HUES64 (cell line): ENCODE measurements around the gene RPL10A.
A peak's percentile ranks its signal among the peaks of the same experiment; 100 is the strongest.

Experiments used
- H3K27ac ChIP-seq: 2 replicates; pipeline ENCODE4 v1.7.0; 2013; ENCODE audit warnings: low read depth, low read length, inconsistent platforms
- H3K27me3 ChIP-seq: 2 replicates; pipeline ENCODE4 v1.6.1; 2013; ENCODE audit warnings: mild to moderate bottlenecking, low read length; ENCODE audit not compliant: insufficient read depth
- H3K36me3 ChIP-seq: 2 replicates; pipeline ENCODE4 v1.6.1; 2013; ENCODE audit warnings: mild to moderate bottlenecking, low read length; ENCODE audit not compliant: insufficient read depth
- H3K4me1 ChIP-seq: 2 replicates; pipeline ENCODE4 v1.6.1; 2013; ENCODE audit warnings: mild to moderate bottlenecking, low read length, moderate library complexity; ENCODE audit not compliant: insufficient read depth
- H3K4me3 ChIP-seq: 2 replicates; pipeline ENCODE4 v1.5.1; 2013; ENCODE audit warnings: mild to moderate bottlenecking, low read length, moderate library complexity
- H3K9ac ChIP-seq: 2 replicates; pipeline ENCODE4 v1.6.1; 2013; ENCODE audit warnings: mild to moderate bottlenecking, low read depth, low read length
- H3K9me3 ChIP-seq: 2 replicates; pipeline ENCODE4 v1.6.1; 2013; ENCODE audit warnings: low read depth, low read length; ENCODE audit not compliant: insufficient read depth
- WGBS: fragments of 150-250, 120-280 bp; methylation state at CpG from one replicate; pipeline ENCODE4 v1.1.7; 2013; ENCODE audit warnings: missing lambda C conversion rate; 5-methylcytosine and 5-hydroxymethylcytosine counted together

The RPL10A gene

GRCh38 chr6:35501784-35502183 lies 33.6 kb downstream of the RPL10A start:
- WGBS, result 97% methylated on average over 2 of the region's 2 CpGs
- no peak overlapping the region for H3K27ac ChIP-seq

GRCh38 chr6:35503534-35503933 lies 35.3 kb downstream of the RPL10A start:
- Histone ChIP-seq H3K27me3 (peaks cover 4% of the 10 kb centered on the region), H3K36me3 (no peaks in the 10 kb centered on the region), H3K27ac (no peak overlapping the region), H3K9ac (no peak overlapping the region), H3K4me1 (peaks cover 24% of the 10 kb centered on the region), H3K9me3 (no peaks in the 10 kb centered on the region), H3K4me3 (no peak overlapping the region)
- 90% methylated on average over 15 of the region's 15 CpGs for WGBS

More at GRCh38 chr6:35501784-35502183, 33.6 kb downstream of the RPL10A start:
- no peaks in the 10 kb centered on the region for H3K36me3 ChIP-seq
- H3K9ac ChIP-seq, result no peak overlapping the region
- no peak overlapping the region for H3K4me3 ChIP-seq
- no peaks in the 10 kb centered on the region for H3K9me3 ChIP-seq
- H3K27me3 ChIP-seq, result peaks cover 8% of the 10 kb centered on the region
- peaks cover 18% of the 10 kb centered on the region for H3K4me1 ChIP-seq

- Histone ChIP-seq H3K4me3 (peak overlapping the region; percentile 27), H3K27me3 (no peaks in the 10 kb centered on the region; the same call in 1 of the 2 replicates), H3K4me1 (peaks cover 20% of the 10 kb centered on the region; the same call in 1 of the 2 replicates), H3K9me3 (no peaks in the 10 kb centered on the region), H3K9ac (no peak overlapping the region), H3K27ac (no peak overlapping the region), H3K36me3 (no peaks in the 10 kb centered on the region)
- 40% methylated on average over 21 of the region's 21 CpGs for WGBS
Measured at GRCh38 chr6:35505999-35506412, 37.8 kb downstream of the RPL10A start.

- Histone ChIP-seq H3K4me1 (peaks cover 20% of the 10 kb centered on the region; the same call in 1 of the 2 replicates), H3K9ac (no peak overlapping the region), H3K27me3 (no peaks in the 10 kb centered on the region; the same call in 1 of the 2 replicates), H3K9me3 (no peaks in the 10 kb centered on the region), H3K36me3 (no peaks in the 10 kb centered on the region), H3K4me3 (no peak overlapping the region), H3K27ac (no peak overlapping the region)
- 100% methylated on average over 3 of the region's 3 CpGs for WGBS
Measured at GRCh38 chr6:35506536-35506935, 38.3 kb downstream of the RPL10A start.

GRCh38 chr6:35507221-35507620 lies 39.0 kb downstream of the RPL10A start:
- H3K27me3 ChIP-seq, result no peaks in the 10 kb centered on the region; the same call in 1 of the 2 replicates
- no peaks in the 10 kb centered on the region for H3K9me3 ChIP-seq
- 82% methylated on average over 2 of the region's 2 CpGs for WGBS

GRCh38 chr6:35508027-35508426 lies 39.8 kb downstream of the RPL10A start:
- H3K4me3 ChIP-seq, result no peak overlapping the region
- H3K27me3 ChIP-seq, result no peaks in the 10 kb centered on the region; the same call in 1 of the 2 replicates
- WGBS, result 86% methylated on average over 2 of the region's 2 CpGs
- no peak overlapping the region for H3K9ac ChIP-seq
- no peaks in the 10 kb centered on the region for H3K36me3 ChIP-seq
- H3K27ac ChIP-seq, result no peak overlapping the region
- H3K9me3 ChIP-seq, result no peaks in the 10 kb centered on the region
- peaks cover 23% of the 10 kb centered on the region; the same call in 1 of the 2 replicates for H3K4me1 ChIP-seq

More at GRCh38 chr6:35507221-35507620, 39.0 kb downstream of the RPL10A start:
- Histone ChIP-seq H3K36me3 (no peaks in the 10 kb centered on the region), H3K4me1 (peaks cover 21% of the 10 kb centered on the region; the same call in 1 of the 2 replicates), H3K9ac (no peak overlapping the region), H3K4me3 (no peak overlapping the region), H3K27ac (no peak overlapping the region)

GRCh38 chr6:35508542-35508941 lies 40.3 kb downstream of the RPL10A start:
- no peak overlapping the region for H3K4me3 ChIP-seq
- 55% methylated on average over 5 of the region's 5 CpGs for WGBS
- no peaks in the 10 kb centered on the region for H3K9me3 ChIP-seq
- no peak overlapping the region for H3K9ac ChIP-seq
- H3K36me3 ChIP-seq, result no peaks in the 10 kb centered on the region
- H3K4me1 ChIP-seq, result peaks cover 23% of the 10 kb centered on the region; the same call in 1 of the 2 replicates
- no peak overlapping the region for H3K27ac ChIP-seq
- no peaks in the 10 kb centered on the region; the same call in 1 of the 2 replicates for H3K27me3 ChIP-seq

- H3K9ac ChIP-seq, result no peak overlapping the region
- H3K36me3 ChIP-seq, result no peaks in the 10 kb centered on the region
- no peaks in the 10 kb centered on the region; the same call in 1 of the 2 replicates for H3K27me3 ChIP-seq
- H3K4me1 ChIP-seq, result peaks cover 19% of the 10 kb centered on the region; the same call in 1 of the 2 replicates
- no peak overlapping the region for H3K27ac ChIP-seq
- WGBS, result 83% methylated on average over 7 of the region's 7 CpGs
- no peak overlapping the region for H3K4me3 ChIP-seq
- no peaks in the 10 kb centered on the region for H3K9me3 ChIP-seq
Measured at GRCh38 chr6:35510916-35511561, 42.8 kb downstream of the RPL10A start.

- 80% methylated on average over 32 of the region's 32 CpGs for WGBS
- Histone ChIP-seq H3K27me3 (no peaks in the 10 kb centered on the region), H3K36me3 (no peaks in the 10 kb centered on the region), H3K4me3 (no peak overlapping the region), H3K4me1 (peaks cover 19% of the 10 kb centered on the region; the same call in 1 of the 2 replicates), H3K9me3 (no peaks in the 10 kb centered on the region), H3K9ac (no peak overlapping the region), H3K27ac (no peak overlapping the region)
Measured at GRCh38 chr6:35511562-35511941, 43.4 kb downstream of the RPL10A start.

GRCh38 chr6:35512006-35512405 lies 43.8 kb downstream of the RPL10A start:
- Histone ChIP-seq H3K4me1 (peaks cover 19% of the 10 kb centered on the region; the same call in 1 of the 2 replicates), H3K9me3 (no peaks in the 10 kb centered on the region), H3K27ac (no peak overlapping the region), H3K36me3 (no peaks in the 10 kb centered on the region), H3K9ac (no peak overlapping the region), H3K27me3 (no peaks in the 10 kb centered on the region), H3K4me3 (0 out of 2 replicates have a peak overlapping the region, but pooled peaks have one; percentile 16)
- WGBS, result 61% methylated on average over 25 of the region's 26 CpGs

GRCh38 chr6:35512740-35513139 lies 44.5 kb downstream of the RPL10A start, which contains the start of gene TULP1:
Gene TULP1, minus strand, starts transcription at chr6:35512896. Its CDS starts 38 bp downstream, at chr6:35512858.
- Histone ChIP-seq H3K9me3 (no peaks in the 10 kb centered on the region), H3K4me3 (0 out of 2 replicates have a peak within 1 kb of the TSS, but pooled peaks have one; percentile 16), H3K27ac (no peak within 1 kb of the TSS), H3K27me3 (no peaks in the 10 kb centered on the region), H3K36me3 (no peaks in the 10 kb centered on the region), H3K4me1 (peaks cover 15% of the 10 kb centered on the region; the same call in 1 of the 2 replicates), H3K9ac (no peak within 1 kb of the TSS)
- 58% methylated on average over 10 of the region's 10 CpGs for WGBS
